Dermis blood vessel endothelial cell (primary cell): ENCODE data around the gene HOMER1. TPM values are rescaled to one million over a fixed set of nuclear protein-coding genes. Genes with fewer than 3 reads are reported as not detected.
A peak's percentile ranks its signal among the peaks of the same experiment; 100 is the strongest.
"Not testable (repeated sequence)": the region's sequence is repeated elsewhere in the genome, so short reads cannot be mapped to it uniquely, and the experiment has no call there.

ENCODE experiments used
- DNase-seq: peaks from one replicate; pipeline ENCODE4 v3.0.0; 2010
- total RNA-seq: library from RNA; depleted of rRNA; stranded (reverse); fragments of >200 nt; gene quantifications from 2 replicates; pipeline ENCODE4 v1.2.3, GENCODE V29; 2014

HOMER1 gene
- total RNA-seq, 1 donor from 2014 or later, result 7.1 TPM

DNA sequence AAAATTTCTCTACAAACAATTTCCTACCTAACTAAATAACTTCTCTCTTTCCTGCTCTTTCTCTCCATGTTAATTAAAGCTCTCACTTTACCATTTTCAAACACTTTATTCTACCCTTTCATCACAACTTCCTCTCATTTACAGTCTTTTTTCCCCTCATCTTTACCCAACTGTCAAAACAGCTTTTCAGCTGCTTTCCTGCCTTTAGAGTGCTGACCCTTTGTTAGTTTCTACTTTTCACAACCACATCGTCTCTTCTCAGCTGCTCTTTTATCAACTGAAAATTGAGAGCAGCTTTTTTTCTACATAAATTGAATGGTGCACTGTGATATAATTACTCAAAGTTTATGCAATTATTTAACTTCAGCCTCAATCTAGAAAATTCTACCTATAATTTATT lies 3.1 kb upstream of the HOMER1 start:
- DNase-seq, result no peak

DNA sequence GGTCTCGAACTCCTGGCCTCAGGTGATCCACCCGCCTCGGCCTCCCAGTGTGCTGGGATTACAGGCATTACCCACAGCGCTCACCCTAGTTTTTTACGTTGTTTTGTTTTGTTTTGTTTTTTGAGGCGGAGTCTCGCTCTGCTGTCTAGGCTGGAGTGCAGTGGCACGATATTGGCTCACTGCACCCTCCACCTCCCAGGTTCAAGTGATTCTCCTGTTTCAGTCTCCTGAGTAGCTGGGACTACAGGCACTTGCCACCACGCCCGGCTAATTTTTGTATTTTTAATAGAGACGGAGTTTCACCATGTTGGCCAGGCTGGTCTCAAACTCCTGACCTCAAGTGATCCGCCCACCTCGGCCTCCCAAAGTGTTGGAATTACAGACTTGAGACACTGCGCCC lies 2.4 kb upstream of the HOMER1 start:
- not testable (repeated sequence) for DNase-seq

GRCh38 chr5:79514391-79515105 lies 614 bp upstream of the HOMER1 start:
- peak; percentile 84 for DNase-seq

DNA sequence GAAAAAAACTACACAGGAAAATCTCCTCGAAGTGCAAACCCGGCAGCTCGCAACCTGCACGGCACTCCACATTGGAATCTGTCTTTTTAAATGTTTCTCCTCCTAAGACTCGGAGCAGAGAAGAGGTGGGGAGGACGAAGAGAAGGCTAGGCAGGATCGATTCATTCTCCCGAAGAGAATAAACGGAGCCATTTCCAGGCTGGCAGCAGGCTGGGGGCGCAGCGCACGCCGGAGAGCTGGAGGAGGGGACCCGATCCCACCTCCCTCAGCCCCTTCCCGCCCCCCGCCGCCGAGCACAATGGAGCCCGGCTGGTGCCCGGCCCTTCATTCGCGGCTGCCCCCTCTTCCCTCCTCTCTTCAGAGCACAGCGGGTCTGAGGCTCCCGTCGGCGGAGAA lies 628 bp downstream of the HOMER1 start:
- peak; percentile 19 for DNase-seq

- DNase-seq, result peak; percentile 18
These were observed 1.2 kb downstream of the HOMER1 start for GRCh38 chr5:79512471-79513307.

- DNase-seq, result peak; percentile 17
These were observed 1.9 kb downstream of the HOMER1 start for GRCh38 chr5:79512049-79512448.

DNA sequence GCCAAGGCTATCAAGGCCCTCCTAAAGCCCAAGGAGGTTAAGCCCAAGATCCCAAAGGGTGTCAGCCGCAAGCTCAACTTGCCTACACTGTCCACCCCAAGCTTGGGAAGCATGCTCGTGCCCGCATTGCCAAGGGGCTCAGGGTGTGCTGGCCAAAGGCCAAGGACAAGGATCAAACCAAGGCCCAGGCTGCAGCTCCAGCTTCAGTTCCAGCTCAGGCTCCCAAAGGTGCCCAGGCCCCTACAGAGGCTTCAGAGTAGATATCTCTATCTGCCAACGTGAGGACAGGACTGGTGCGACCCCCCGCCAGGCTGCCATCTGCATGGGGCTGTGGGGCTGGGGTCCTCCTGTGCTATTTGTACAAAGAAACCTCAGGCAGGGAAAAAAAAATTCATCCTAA lies 3.3 kb downstream of the HOMER1 start:
- DNase-seq, result no peak

- DNase-seq, result no peak
These were observed 4.6 kb downstream of the HOMER1 start for GRCh38 chr5:79509244-79509885.

GRCh38 chr5:79508794-79509193 lies 5.1 kb downstream of the HOMER1 start:
- no peak for DNase-seq

DNA sequence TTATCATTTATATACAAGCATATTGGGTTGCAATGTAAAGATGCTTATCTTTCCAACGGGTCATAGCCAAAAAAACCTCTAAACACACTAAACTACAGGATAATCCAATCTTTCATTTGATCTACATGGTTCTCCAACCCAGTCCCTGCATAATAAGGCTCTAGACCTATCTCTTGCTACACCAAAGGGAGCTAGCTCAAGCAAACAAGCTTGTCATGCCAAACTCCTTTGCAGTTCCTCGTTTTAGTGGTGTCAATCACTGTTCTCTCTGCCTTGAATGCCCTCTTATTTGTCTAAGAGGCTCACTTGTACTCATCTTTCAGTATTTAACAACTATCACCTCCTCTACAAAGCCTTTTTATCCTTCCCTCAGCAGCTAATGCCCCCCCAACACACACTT lies 5.6 kb downstream of the HOMER1 start:
- no peak for DNase-seq

DNA sequence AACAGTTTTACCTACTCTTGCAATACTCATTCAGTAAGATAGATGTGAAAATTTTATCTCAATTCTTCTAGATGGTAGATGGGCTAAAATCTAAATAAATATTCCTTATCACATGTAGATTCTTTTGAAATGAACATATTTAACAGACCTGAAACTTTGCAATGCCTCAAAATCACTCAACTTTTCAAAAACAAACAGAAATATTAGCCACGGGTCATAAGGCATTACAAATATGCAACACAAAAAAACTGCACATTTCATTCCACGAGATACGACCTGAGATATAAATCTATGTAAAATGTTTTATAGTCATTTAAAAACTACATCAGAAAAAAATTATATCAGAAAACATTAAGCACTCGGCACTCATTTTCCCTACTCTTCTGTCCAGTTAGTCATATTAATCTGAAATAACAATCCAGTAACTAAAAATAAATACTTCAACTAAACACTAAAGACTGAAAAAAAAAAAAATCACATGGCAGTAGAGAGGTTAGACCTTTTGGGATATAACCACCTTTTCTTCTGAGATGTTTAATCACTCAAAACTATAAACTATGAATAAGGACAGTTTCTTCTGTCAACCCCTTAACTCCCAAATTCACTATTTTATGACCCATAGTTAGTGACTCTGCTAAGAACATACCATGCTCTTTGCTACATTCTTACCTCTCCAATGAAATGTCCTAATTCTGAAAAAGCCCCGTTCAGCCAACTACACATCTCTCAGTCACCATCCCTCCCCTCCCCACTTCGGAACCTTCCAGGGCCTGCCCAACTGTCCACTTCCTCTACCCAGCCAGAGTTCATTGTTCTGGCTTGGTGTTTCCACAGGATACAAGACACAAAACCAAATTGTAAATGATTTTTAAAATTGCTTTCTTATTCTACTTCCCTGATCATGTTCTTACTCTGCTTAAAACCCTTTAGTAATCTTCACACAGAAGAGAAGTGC lies 6.4 kb downstream of the HOMER1 start:
- DNase-seq, result peak; percentile 43

DNA sequence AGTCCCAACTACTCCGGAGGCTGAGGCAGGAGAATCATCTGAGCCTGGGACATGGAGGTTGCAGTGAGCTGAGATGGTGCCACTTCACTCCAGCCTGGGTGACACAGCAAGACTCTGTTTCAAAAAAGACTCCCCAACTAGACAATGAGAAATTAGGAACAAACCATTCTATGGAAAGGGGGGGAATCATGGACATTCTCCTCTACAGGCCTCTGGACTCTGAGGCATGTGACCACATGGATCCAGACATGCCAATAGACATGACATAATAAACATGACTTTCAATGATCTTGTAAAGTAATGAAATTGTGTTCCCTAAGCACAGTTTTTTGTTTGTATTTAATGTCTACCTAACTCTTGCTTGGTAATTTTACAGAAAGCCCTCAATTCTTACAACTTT lies 8.8 kb downstream of the HOMER1 start:
- no peak for DNase-seq

DNA sequence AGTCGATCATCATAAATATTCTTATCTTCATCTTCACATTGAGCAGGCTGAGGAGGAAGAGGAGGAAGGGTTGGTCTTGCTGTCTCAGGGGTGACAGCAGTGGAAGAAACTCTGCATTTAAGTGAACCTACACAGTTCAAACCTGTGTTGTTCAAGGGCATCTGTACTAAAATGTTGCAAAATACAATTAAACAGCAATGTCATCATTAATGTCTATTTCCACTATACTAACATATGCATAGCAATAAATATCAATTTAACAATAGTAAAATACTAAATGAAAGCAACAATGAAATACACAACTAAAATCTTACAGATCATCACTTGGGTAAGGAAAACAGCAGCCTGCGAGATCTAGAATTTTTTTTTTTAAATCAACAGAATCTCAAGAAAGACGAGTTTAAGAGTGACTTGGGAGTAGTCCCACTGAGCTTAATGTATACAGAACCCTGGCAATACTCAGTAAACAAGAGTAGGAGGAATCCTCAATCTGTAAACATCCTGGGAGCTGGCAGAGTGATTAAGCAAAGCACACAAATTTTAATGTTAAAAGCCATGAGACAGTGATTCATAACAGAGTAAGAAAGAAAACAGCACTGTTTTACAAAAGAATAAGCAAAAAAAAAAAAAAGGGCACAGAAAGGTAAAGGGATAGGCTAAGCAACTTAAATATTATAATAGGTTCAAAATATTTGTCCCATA lies 10.0 kb downstream of the HOMER1 start:
- no peak for DNase-seq

DNA sequence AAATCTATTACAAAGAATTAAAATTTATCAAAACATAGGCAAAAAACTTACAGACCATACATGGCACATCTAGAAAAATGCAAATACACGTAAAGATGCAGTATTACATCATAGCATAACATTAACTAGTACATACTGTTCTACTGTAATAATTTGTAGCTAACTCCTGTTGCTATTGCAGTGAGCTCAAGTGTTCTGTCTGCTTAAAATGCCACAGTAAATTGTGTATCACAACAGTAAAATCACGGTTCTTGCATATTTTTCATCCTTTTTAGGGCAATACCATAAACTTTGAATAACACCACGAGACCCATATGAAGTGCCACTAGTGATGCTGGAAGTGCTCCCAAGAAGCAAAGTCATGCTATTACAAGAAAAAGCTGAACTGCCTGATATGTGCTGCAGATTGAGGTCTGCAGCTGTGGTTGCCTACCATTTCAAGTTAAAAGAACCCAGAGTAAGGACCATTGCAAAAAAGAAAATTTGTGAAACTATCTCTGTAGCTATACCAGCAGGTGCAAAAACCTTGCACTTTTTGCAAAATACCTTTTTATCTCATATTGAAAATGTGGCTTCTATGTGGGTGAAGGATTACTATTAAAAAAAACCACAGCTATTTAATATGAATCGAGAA lies 14.2 kb downstream of the HOMER1 start:
- no peak for DNase-seq

GRCh38 chr5:79495311-79495710 lies 18.6 kb downstream of the HOMER1 start:
- DNase-seq, result no peak

GRCh38 chr5:79493596-79494345 lies 20.2 kb downstream of the HOMER1 start:
- no peak for DNase-seq

DNA sequence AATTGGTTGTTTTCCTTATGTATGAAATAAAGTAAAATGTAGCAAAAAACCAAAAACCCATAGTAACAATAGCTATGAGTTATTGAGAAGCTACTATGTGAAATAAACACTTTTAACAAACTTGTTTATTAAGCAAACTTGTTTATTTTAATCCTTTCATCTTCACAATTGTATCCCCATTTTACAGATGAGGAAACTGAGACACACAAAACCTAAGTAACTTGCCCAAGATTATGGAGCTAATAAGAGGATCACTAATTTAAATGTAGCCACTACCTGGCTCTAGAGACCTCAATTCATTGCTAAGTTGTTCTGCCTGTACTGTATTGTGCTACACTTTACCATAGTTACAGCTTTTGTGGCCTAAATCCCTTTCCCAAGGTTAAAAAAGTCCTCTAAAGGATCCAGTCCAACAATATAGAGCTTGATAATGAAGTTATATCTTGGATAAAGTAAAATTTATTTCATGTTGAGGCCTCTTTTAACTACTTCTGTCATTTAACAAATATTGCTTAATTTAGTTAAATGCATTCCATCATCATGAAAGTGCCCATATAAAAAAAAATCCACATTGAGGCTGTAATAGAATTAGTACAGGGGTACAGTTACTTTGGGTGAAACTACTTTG lies 22.1 kb downstream of the HOMER1 start:
- DNase-seq, result no peak

DNA sequence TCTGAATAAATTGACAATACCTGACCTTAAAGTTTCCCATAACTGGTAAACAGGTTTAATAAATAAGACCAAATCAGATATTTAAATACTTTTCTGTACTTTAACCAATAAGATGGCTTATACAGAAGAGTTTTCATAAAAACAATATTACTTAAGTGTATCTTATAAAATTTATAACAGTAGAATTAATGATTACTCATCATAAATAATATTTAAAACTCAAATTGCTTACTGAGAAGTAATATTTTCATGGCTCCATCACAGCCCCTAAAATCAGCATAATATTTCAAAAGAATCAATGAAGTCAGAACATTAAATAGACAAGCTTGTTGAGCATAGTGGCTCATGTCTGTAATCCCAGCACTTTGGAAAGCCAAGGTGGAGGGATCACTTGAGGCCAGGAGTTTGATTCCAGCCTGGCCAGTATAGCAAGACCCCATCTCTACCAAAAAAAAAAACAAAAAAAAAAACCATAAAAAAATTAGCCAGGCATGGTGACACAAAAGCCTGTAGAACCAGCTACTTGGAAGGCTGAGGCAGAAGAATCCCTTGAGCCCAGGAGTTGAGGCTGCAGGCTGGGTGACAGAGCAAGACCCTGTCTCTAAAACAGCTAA lies 23.5 kb downstream of the HOMER1 start:
- no peak for DNase-seq

GRCh38 chr5:79489773-79490172 lies 24.2 kb downstream of the HOMER1 start:
- no peak for DNase-seq

GRCh38 chr5:79488775-79489174 lies 25.2 kb downstream of the HOMER1 start:
- no peak for DNase-seq
